ENCODE data around the gene AMPD1.

- TF ChIP-seq POLR2A (IDR thresholded peaks at IDR 0.05) (no peak), CTCF (IDR thresholded peaks at IDR 0.05) (no peak)
Observed at GRCh38 chr1:114725230-114725629, 29.9 kb upstream of the AMPD1 start.
